Endothelial cell (in vitro differentiated cells): ENCODE results near the gene ELOVL2. TPM values are rescaled to one million over a fixed set of nuclear protein-coding genes. Genes with fewer than 3 reads are reported as not detected.

Source experiments
- DNase-seq: peaks from one replicate; pipeline ENCODE4 v3.0.0; 2021; ENCODE audit warnings: low spot score
- H3K27ac Mint-ChIP-seq: one replicate; pipeline ENCODE4 v1.8.0; 2021; ENCODE audit warnings: mixed read lengths, inconsistent platforms; ENCODE audit not compliant: unreplicated experiment
- H3K27me3 Mint-ChIP-seq: one replicate; pipeline ENCODE4 v1.8.0; 2021; ENCODE audit warnings: mild to moderate bottlenecking, moderate library complexity, mixed read lengths, inconsistent platforms; ENCODE audit not compliant: unreplicated experiment
- H3K36me3 Mint-ChIP-seq: one replicate; pipeline ENCODE4 v1.8.0; 2021; ENCODE audit warnings: mild to moderate bottlenecking, low read depth, mixed read lengths, inconsistent platforms; ENCODE audit not compliant: unreplicated experiment
- H3K4me1 Mint-ChIP-seq: one replicate; pipeline ENCODE4 v1.8.0; 2021; ENCODE audit warnings: mild to moderate bottlenecking, mixed read lengths, inconsistent platforms; ENCODE audit not compliant: unreplicated experiment
- H3K4me3 Mint-ChIP-seq: one replicate; pipeline ENCODE4 v1.8.0; 2021; ENCODE audit warnings: mild to moderate bottlenecking, mixed read lengths, inconsistent platforms; ENCODE audit not compliant: unreplicated experiment
- H3K9me3 Mint-ChIP-seq: one replicate; pipeline ENCODE4 v1.8.0; 2021; ENCODE audit warnings: mixed read lengths, inconsistent platforms; ENCODE audit not compliant: unreplicated experiment
- total RNA-seq: library from RNA; stranded (reverse); fragmentation: NEBNext Ultra II Directional; extraction: Animal tissue kit (Norgen Biotek cat#: 25700); gene quantifications from one replicate; pipeline ENCODE4 v1.2.1, GENCODE V29; 2021; ENCODE audit not compliant: unreplicated experiment
- TF ChIP-seq, protein P1 (sequence below): fragments of 200-600 bp; sonication (generic); IDR thresholded peaks from one replicate; pipeline ENCODE4 v1.5.0; 2021; ENCODE audit warnings: antibody characterized with exemption; ENCODE audit not compliant: unreplicated experiment

The ELOVL2 gene
- total RNA-seq, 1 donor from 2014 or later: 0.31 TPM

DNA sequence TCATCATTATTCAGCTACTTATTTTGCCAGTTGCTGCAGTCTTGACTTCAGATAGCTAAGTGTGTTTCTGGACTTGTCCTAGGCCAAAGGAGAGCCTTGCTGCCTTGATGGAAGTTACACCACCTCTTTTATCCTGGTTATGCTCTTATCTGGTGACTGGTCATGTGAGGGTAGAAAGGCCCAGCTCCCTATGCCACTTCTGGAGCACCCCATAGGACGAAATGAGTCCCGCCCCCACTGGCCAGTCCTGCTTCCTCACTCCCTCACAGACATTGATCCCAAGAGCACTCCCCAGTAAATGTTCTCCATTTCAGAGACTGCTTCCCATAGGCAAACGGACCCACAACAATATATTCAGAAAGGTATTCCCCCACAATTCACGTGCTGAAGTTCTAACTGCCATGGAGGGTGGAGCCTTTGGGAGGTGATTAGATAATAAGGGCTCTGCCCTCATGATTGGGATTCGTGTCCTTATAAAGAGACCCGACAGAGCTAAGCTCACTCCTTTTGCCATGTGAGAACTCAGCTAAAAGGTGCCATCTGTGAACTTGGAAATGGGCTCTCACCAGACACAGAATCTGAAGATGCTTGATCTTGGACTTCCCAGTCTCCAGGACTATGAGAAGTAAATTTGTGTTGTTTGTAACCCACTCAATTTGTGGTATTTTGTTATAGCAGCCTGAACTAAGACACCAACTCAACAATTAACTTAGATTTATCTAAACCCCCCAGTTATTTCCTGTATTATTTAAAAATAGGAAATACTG, 21.5 kb upstream of the ELOVL2 start:
- Mint-ChIP-seq H3K27ac (no peak overlapping the region), H3K27me3 (no peaks in the 10 kb centered on the region), H3K9me3 (no peaks in the 10 kb centered on the region), H3K36me3 (no peaks in the 10 kb centered on the region), H3K4me1 (no peaks in the 10 kb centered on the region), H3K4me3 (no peak overlapping the region)
- TF ChIP-seq, protein P1, sequence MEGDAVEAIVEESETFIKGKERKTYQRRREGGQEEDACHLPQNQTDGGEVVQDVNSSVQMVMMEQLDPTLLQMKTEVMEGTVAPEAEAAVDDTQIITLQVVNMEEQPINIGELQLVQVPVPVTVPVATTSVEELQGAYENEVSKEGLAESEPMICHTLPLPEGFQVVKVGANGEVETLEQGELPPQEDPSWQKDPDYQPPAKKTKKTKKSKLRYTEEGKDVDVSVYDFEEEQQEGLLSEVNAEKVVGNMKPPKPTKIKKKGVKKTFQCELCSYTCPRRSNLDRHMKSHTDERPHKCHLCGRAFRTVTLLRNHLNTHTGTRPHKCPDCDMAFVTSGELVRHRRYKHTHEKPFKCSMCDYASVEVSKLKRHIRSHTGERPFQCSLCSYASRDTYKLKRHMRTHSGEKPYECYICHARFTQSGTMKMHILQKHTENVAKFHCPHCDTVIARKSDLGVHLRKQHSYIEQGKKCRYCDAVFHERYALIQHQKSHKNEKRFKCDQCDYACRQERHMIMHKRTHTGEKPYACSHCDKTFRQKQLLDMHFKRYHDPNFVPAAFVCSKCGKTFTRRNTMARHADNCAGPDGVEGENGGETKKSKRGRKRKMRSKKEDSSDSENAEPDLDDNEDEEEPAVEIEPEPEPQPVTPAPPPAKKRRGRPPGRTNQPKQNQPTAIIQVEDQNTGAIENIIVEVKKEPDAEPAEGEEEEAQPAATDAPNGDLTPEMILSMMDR: no peak
- no peak for DNase-seq

DNA sequence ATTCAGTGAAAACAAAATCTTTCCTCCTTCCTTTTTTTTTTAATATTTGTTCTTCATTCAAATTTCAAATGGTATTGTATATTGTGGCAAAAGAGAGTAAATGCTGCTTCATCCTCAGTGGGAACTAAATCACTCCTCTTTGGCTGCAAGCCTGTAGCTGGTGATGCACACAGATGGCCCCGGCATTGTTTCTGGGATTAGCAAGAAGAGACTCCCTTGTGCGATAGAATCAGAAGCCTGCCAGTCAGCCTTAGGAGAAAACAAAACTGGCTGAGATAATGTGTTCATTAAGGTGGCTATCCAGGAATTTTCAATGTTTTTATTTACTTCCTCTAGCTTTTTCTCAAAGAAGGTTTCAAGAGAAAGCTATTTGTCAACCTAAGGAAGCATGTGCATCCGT, 20.7 kb upstream of the ELOVL2 start:
- no peak for DNase-seq
- no peaks in the 10 kb centered on the region for H3K36me3 Mint-ChIP-seq
- H3K27me3 Mint-ChIP-seq: no peaks in the 10 kb centered on the region
- H3K27ac Mint-ChIP-seq: no peak overlapping the region
- TF ChIP-seq, protein P1: no peak
- H3K4me3 Mint-ChIP-seq: no peak overlapping the region
- H3K4me1 Mint-ChIP-seq: no peaks in the 10 kb centered on the region
- no peaks in the 10 kb centered on the region for H3K9me3 Mint-ChIP-seq

DNA sequence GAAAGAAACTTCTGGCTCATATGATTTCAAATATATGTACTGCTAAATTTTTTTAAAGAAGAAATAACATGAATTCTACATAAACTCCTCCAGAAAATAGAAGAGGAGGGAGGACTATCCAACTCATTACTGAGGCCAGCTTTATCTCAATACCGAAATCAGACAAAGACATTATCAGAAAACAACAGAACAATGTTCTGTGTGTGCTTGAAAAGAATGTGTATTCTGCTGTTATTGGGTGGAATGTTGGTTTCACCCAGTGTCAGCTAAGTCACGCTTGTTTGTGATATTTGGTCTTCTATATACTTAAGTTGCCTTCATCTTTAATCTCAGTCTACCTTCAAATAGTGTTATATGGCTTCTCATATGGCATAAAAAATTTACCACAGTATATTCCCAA, 18.6 kb upstream of the ELOVL2 start:
- no peaks in the 10 kb centered on the region for H3K27me3 Mint-ChIP-seq
- H3K36me3 Mint-ChIP-seq: no peaks in the 10 kb centered on the region
- no peaks in the 10 kb centered on the region for H3K4me1 Mint-ChIP-seq
- no peaks in the 10 kb centered on the region for H3K9me3 Mint-ChIP-seq
- no peak overlapping the region for H3K27ac Mint-ChIP-seq
- H3K4me3 Mint-ChIP-seq: no peak overlapping the region
- no peak for DNase-seq
- TF ChIP-seq, protein P1: no peak

DNA sequence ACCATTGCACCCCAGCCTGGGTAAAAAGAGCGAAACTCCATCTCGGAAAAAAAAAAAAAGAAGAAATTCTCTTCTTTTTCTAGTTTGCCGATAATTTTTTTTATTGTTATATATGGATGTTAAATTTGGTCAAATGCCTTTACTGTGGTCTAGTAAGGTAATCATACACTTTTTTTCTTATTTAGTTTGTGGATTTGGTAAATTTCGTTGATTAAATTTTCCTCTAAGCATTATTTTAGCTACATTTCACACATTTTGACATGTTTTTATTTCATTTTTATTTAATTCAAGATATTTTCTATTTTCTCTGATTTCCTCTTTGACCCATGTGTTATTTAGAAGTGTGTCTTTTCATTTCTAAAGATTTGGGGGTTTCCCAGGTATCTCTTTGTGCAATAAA, 18.0 kb upstream of the ELOVL2 start:
- Mint-ChIP-seq H3K27me3 (no peaks in the 10 kb centered on the region), H3K4me1 (no peaks in the 10 kb centered on the region), H3K4me3 (no peak overlapping the region), H3K36me3 (no peaks in the 10 kb centered on the region), H3K27ac (no peak overlapping the region), H3K9me3 (no peaks in the 10 kb centered on the region)
- TF ChIP-seq, protein P1: no peak
- no peak for DNase-seq

DNA sequence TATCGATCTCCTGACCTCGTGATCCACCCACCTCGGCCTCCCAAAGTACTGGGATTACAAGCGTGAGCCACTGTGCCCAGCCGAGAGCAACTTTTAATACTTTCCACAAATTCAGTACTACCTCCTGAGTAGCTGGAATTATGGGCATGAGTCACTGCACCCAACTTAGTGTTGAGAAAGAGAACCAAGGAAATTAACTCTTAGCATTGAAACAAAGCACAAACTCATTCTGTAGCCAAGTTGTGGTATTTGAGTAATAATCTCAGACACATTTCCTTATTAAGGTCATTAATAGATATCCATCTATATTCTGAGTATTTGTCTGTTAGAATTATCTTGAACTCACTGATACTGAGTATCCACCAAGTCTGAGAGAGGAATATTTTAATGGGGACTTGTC, 14.3 kb upstream of the ELOVL2 start:
- TF ChIP-seq, protein P1: no peak
- Mint-ChIP-seq H3K36me3 (no peaks in the 10 kb centered on the region), H3K27ac (no peak overlapping the region), H3K4me3 (no peak overlapping the region), H3K9me3 (no peaks in the 10 kb centered on the region), H3K27me3 (no peaks in the 10 kb centered on the region), H3K4me1 (no peaks in the 10 kb centered on the region)
- DNase-seq: no peak
